Skin epidermis (tissue), 12 donors: ENCODE measurements around the gene SCGN.

Experiments
- H3K27ac ChIP-seq, 21 experiments: fragments of 200-600 bp; sonication (generic) in 11 of 21; one replicate each; pipeline ENCODE4 v1.5.0; 2020; ENCODE audit warnings: mild to moderate bottlenecking in 3 of 21, inconsistent platforms in 2 of 21, moderate library complexity in 2 of 21
- H3K4me3 ChIP-seq, 7 experiments: fragments of 200-600 bp; sonication (generic) in 2 of 7; one replicate each; pipeline ENCODE4 v1.5.0; 2020; ENCODE audit warnings: inconsistent platforms in 2 of 7, mild to moderate bottlenecking in 2 of 7, moderate library complexity in 1 of 7

Gene SCGN

GRCh38 chr6:25637960-25638434 lies 14.0 kb upstream of the SCGN start:
- Histone ChIP-seq H3K4me3 (no peak overlapping the region), H3K27ac (no peak overlapping the region)

GRCh38 chr6:25639653-25640052 lies 12.4 kb upstream of the SCGN start:
- Histone ChIP-seq H3K4me3 (no peak overlapping the region), H3K27ac (no peak overlapping the region)

GRCh38 chr6:25640446-25640845 lies 11.6 kb upstream of the SCGN start:
- Histone ChIP-seq H3K4me3 (no peak overlapping the region), H3K27ac (no peak overlapping the region)

- Histone ChIP-seq H3K4me3 (no peak overlapping the region), H3K27ac (no peak overlapping the region)
Measured at GRCh38 chr6:25640891-25641290, 11.1 kb upstream of the SCGN start.

- no peak overlapping the region for H3K27ac ChIP-seq
- H3K4me3 ChIP-seq: no peak overlapping the region
Measured at GRCh38 chr6:25641377-25641776, 10.6 kb upstream of the SCGN start.

- no peak overlapping the region for H3K27ac ChIP-seq
- H3K4me3 ChIP-seq: no peak overlapping the region
Measured at GRCh38 chr6:25641940-25642666, 9.9 kb upstream of the SCGN start.

- H3K4me3 ChIP-seq: no peak overlapping the region
- no peak overlapping the region for H3K27ac ChIP-seq
Measured at GRCh38 chr6:25642667-25643328, 9.2 kb upstream of the SCGN start.

GRCh38 chr6:25645916-25646315 lies 6.1 kb upstream of the SCGN start:
- Histone ChIP-seq H3K27ac (no peak overlapping the region), H3K4me3 (no peak overlapping the region)

GRCh38 chr6:25649611-25650010 lies 2.4 kb upstream of the SCGN start:
- H3K4me3 ChIP-seq: no peak overlapping the region
- no peak overlapping the region for H3K27ac ChIP-seq

GRCh38 chr6:25655723-25656122 lies 3.7 kb downstream of the SCGN start:
- Histone ChIP-seq H3K27ac (no peak overlapping the region), H3K4me3 (no peak overlapping the region)

- Histone ChIP-seq H3K27ac (no peak overlapping the region), H3K4me3 (no peak overlapping the region)
Measured at GRCh38 chr6:25659633-25660368, 7.8 kb downstream of the SCGN start.

GRCh38 chr6:25660512-25660911 lies 8.5 kb downstream of the SCGN start:
- no peak overlapping the region for H3K27ac ChIP-seq
- no peak overlapping the region for H3K4me3 ChIP-seq

GRCh38 chr6:25661129-25661779 lies 9.2 kb downstream of the SCGN start:
- H3K4me3 ChIP-seq: no peak overlapping the region
- H3K27ac ChIP-seq: no peak overlapping the region

GRCh38 chr6:25665455-25665854 lies 13.4 kb downstream of the SCGN start:
- H3K27ac ChIP-seq: no peak overlapping the region
- no peak overlapping the region for H3K4me3 ChIP-seq

GRCh38 chr6:25669413-25669812 lies 17.4 kb downstream of the SCGN start:
- no peak overlapping the region for H3K27ac ChIP-seq
- H3K4me3 ChIP-seq: no peak overlapping the region

- no peak overlapping the region for H3K27ac ChIP-seq
- no peak overlapping the region for H3K4me3 ChIP-seq
Measured at GRCh38 chr6:25670208-25670607, 18.2 kb downstream of the SCGN start.

GRCh38 chr6:25670793-25671513 lies 18.9 kb downstream of the SCGN start:
- Histone ChIP-seq H3K4me3 (no peak overlapping the region), H3K27ac (no peak overlapping the region)

GRCh38 chr6:25671652-25672051 lies 19.6 kb downstream of the SCGN start:
- H3K4me3 ChIP-seq: no peak overlapping the region
- no peak overlapping the region for H3K27ac ChIP-seq

- Histone ChIP-seq H3K4me3 (no peak overlapping the region), H3K27ac (no peak overlapping the region)
Measured at GRCh38 chr6:25675167-25675566, 23.2 kb downstream of the SCGN start.

GRCh38 chr6:25676775-25677174 lies 24.8 kb downstream of the SCGN start:
- no peak overlapping the region for H3K27ac ChIP-seq
- H3K4me3 ChIP-seq: no peak overlapping the region
